Fibroblast of skin of left biceps (primary cell): ENCODE results near the gene OLFML2B.

Source experiments
- DNase-seq, 2 experiments: peaks; one replicate each; pipeline ENCODE4 v3.0.0-alpha.2; 2013; ENCODE audit warnings: low read depth in 2 of 2

OLFML2B gene

DNA sequence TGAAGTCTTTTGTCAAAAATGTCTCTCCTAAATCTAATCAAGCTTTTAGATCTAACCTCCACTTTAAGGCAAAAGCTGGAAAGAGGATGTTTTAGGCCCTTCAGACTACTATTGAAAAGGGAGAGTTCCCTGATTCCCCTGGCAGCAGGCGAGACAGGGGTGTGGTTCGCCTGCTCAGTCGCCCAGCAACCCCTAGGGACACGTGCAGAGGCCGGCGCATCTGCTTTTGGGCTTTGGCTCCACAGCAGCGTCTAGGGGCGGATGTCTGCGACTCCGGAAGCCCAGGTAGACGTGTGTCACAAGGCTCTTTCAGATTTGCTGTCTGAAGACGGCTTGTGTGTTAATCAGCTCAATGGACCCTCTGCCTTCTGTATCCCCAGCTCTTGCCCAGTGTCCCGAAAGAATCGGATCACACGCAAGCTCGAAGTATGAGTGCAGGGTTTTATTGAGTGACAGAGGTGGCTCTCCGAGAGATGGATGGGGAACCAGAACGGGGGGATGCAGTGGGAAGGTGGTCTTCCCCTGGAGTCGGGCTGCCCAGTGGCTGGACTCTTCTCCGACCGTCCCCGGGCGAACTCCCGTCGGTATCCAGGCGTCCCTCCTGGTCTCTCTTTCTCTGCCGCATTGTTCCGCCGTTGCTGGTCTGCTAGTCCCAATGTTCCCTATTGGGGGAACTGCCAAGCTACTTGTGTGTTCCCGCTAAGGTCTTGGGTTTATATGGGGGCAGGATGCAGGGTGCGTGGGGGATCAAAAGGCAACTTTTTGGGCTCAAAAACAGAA, 45.5 kb downstream of the OLFML2B start:
- no peak for DNase-seq

DNA sequence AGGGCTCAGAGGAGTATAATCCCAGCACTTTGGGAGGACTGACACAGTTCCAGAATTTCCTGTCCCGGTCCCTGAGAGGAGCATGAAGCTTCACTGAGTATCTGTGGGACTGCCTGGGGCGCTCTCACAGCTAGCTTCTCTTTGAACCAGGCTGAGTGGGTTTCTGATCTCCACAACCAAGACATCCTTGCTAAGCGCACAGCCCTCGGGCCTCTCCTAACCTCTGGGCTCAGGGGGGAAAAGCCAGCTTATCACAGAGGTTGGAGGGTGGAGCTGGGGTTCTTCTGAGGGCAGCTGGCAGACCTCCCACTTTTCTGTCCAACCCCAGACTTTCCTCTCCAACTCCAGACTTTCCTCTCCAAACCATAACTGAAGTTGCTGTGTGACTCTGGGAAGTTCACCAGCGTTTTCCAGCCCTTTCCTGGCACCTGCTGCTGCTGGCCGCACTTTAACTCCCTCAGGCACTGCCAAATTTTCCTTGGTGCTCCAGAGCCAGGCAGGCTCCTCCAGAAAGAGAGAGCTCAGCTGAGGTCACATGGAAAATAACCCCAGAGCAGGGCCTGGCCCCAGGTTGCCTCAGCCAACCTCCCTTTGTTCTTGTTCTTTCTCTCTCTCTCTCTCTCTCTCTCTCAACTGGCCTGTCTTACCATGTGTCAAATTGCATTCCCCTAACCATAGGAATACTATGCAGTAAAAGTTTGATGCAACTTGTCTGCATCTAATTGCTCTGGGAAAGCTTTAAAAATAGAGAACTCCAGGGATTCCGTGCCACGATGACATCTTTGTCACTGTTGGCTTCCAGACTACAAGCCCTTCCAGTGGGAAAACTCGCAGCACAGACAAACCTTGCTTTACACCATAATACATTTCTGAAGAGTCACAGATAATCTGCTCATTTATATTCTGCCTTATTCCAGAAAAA, 49.5 kb downstream of the OLFML2B start:
- DNase-seq, result no peak

GRCh38 chr1:161972828-161973227, 50.8 kb downstream of the OLFML2B start:
- no peak for DNase-seq

GRCh38 chr1:161970633-161971032, 53.0 kb downstream of the OLFML2B start:
- no peak for DNase-seq

DNA sequence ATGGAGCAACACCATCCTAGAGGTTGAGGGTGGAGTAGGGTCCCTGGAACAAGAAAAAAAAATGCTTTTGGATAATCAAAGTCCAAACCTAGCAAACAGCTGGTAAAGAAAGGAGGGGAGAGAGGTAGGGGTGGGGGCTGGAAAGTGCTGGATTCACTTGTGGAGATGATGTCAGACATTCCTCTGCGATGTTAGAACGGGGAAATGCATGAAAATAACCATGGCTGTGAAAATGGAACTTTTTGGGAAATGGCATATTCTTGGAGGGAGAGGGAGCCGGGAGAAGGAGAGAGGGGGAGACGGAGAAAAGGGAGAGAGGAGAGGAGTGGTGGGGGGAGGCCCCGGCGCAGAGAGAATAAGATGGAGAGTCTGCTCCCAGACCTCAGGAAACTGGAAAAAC, 53.6 kb downstream of the OLFML2B start:
- no peak for DNase-seq

DNA sequence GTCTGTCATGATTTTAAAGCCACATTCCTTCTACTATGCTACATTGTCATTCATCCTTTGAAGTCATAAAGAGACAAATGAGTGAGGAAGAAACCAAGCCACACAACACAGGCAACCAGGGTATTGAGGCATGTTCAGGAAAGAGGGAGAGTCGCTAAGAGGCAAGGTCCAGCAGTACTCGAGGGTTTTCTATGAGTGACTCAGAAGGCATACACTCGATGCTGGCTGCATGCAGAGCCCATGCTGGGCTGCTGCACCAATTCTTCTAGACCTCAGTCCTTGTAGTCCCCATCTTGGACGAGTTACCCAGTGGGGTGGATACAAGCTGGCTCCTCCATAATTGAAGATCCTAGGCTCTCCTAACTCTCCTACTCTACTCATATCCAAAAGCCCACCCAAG, 57.6 kb downstream of the OLFML2B start:
- no peak for DNase-seq

DNA sequence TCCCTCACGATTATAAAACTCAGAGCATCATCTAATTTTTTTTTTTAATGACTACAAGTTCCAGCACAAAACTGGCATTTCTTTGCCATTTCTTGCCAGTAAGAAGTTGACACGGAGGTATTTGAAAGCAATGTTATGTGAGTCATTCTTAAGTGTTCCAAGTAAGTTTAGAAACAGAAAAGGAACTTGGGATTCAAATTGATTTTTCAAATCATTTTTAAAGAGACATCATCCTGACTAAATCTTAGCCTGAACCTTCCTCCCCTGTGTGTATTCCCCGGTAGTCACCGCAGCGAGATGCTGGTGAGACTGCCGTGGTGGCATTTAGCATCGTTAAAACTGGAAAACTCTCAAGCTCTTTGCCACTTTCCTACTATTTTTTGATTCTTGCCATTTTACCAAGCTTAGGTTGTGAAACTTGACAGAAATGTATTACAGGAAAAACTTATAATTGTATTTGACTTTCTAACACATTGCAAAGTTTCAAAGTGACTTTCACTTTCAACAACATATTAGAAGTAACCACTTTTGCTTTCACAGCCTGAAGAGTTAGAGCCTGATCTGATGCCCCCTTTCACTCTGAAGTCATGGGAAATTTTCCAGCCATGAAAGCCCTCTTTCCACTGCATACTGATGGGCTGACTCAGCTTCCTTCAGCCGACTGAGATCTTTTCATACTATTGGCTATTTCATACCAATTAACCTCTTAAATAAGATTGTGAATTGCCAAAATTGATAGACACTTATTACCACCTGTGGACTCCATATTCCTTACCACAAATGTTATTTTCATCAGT, 61.4 kb downstream of the OLFML2B start:
- peak; percentile 62 to 66 for DNase-seq

DNA sequence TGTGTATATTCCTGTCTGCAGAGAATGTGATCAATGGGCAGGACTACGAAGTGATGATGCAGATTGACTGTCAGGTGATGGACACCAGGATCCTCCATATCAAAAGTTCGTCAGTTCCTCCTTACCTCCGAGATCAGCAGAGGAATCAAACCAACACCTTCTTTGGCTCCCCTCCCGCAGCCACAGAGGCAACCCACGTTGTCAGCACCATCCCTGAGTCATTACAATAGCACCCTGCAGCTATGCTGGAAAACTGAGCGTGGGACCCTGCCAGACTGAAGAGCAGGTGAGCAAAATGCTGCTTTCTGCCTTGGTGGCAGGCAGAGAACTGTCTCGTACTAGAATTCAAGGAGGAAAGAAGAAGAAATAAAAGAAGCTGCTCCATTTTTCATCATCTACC, 65.2 kb downstream of the OLFML2B start:
- no peak for DNase-seq

DNA sequence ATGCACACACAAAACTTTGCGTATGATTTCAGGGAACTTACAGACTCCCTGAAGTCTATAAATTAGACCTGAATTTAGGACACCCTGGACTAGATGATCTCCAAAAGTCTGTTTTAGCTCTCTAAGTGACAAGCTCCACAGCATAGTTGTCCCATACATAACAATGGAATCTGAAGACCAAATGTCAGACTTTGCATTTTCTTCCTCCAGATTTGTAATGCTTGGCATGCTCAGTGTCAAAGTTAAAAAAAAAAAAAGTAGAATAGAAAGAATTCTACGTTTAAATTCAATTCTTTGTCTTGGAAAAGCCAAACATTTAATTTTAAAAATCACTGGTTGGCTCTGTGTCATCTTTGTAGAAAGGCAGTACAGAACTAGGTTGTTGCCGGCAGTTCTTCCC, 66.7 kb downstream of the OLFML2B start:
- DNase-seq, result no peak

GRCh38 chr1:161956097-161956496, 67.6 kb downstream of the OLFML2B start:
- DNase-seq, result peak; percentile 95 to 96

- no peak for DNase-seq
Measured at GRCh38 chr1:161955606-161956005, 68.1 kb downstream of the OLFML2B start.

GRCh38 chr1:161954466-161954865, 69.2 kb downstream of the OLFML2B start:
- no peak for DNase-seq

GRCh38 chr1:161954050-161954449, 69.6 kb downstream of the OLFML2B start:
- no peak for DNase-seq

DNA sequence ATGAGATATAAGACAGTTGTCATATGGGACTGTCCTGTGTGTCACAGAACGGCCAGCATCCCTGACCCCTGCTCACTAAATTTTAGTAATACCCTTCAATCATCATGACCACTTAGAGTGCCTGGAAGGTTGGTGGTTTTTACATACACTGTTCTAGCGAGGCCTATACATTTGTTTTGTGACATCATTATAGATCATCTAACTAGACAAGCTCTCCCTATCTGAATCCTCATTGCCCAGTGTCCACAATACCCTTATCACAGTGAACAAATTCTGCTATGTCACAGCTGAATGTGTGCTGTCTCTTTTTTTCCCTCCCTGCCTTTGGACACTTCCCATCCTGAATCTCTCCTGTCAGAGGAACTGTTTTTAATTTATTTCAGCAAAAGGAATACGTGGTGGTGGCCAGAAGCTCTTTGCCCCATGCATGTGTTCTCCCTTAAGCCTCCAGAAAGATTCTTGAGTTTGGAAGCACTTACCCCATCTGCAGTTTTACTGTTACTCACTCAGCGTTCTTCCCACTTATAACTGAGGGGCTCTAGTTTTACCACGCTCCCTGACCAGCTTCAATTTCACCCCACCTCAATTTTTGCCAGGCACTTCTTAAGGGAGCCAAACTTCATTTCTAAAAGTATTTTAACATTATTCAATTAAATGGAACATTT, 70.3 kb downstream of the OLFML2B start:
- no peak for DNase-seq

GRCh38 chr1:161952607-161953172, 71.0 kb downstream of the OLFML2B start:
- no peak for DNase-seq

DNA sequence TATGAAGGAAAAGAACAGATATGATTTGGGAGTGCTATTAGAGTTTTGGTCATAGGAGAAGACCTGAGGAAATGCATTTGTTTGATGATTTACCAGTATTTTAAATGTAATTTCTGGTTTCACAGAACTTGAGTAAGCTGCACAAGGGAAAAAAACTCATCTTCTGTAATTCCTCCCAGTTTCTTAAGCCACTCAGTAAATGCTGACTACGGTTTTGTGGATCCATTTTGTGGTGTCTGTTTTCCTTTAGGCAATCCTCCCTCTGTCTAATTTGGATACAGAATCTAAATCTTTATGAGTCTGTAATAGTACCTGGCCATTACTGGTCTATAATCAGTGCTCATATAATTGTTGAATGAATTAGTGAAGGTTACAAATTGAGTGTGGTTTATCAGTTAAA, 72.0 kb downstream of the OLFML2B start:
- no peak for DNase-seq

GRCh38 chr1:161950377-161950776, 73.3 kb downstream of the OLFML2B start:
- DNase-seq, result no peak

DNA sequence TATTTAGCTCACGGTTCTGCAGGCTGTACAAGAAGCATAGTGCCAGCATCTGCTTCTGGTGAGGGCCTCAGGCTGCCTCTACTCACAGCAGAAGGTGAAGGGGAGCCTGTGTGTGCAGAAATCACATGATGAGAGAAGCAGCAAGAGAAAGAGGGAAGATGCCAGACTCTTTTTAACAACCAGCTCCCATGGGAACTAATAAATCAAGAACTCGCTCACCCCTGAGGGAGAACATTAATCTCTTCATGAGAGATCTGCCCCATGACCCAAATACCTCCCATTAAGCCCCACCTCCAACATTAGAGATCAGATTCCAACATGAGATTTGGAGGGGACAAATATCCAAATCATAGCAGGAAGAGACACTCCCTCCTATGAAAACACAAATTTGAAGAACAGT, 74.1 kb downstream of the OLFML2B start:
- no peak for DNase-seq

- DNase-seq, result no peak
Measured at GRCh38 chr1:161948435-161948834, 75.2 kb downstream of the OLFML2B start.

GRCh38 chr1:161946071-161946987, 77.3 kb downstream of the OLFML2B start:
- DNase-seq, result peak; percentile 88 to 89
